CD4-positive, alpha-beta T cell treated with Interferon alpha-2 for 1 hour (primary cell): ENCODE measurements around the gene ABCC2.
A peak's percentile ranks its signal among the peaks of the same experiment; 100 is the strongest.
"Not testable (repeated sequence)": the region's sequence is repeated elsewhere in the genome, so short reads cannot be mapped to it uniquely, and the experiment has no call there.

ENCODE experiments used
- DNase-seq, 2 donors: peaks; one replicate each; pipeline ENCODE4 v3.0.0-alpha.2; 2020 to 2022

ABCC2 gene

DNA sequence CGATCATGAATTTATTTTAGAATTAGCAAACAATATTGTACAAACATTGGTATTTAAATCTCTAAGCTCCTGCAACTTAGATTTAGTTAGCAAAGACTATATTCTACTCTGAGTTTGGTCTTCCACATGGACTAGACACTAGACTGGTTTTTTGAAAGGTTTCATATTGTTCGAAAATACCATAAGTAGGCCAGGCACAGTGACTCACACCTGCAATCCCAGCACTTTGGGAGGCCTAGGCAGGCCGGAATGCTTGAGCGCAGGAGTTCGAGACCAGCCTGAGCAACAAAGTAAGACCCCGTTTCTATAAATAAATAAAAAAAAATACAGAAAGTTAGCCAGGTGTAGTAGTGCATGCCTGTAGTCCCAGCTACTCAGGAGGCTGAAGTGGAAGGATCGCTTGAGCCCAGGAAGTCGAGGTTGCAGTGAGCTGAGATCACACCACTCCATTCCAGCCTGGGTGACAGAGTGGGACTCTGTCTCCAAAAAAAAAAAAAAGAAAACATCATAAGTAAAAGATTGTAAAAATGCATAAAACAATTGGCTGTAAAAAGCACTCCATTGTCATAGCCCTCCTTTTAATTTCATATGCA lies 73.1 kb downstream of the ABCC2 start:
- DNase-seq: no peak

- no peak for DNase-seq
Measured at GRCh38 chr10:99858849-99859248, 76.4 kb downstream of the ABCC2 start.

GRCh38 chr10:99859585-99859984 lies 77.1 kb downstream of the ABCC2 start:
- no peak for DNase-seq

DNA sequence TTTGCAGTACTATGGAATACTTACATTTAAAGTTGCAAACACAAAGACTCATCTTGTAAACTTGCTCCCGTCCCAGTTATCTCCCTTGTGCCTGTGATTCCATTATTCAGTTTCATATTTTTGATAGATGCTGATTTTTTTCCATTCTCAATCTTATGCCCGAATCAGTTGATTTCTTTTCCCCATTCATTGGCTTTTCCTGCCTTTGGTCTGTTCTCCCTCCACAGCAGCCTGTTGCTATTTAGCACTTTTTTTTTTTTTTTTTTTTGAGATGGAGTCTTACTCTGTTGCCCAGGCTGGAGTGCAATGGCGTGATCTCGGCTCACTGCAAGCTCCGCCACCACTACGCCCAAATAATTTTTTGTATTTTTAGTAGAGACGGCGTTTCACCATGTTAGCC lies 78.0 kb downstream of the ABCC2 start:
- no peak for DNase-seq

DNA sequence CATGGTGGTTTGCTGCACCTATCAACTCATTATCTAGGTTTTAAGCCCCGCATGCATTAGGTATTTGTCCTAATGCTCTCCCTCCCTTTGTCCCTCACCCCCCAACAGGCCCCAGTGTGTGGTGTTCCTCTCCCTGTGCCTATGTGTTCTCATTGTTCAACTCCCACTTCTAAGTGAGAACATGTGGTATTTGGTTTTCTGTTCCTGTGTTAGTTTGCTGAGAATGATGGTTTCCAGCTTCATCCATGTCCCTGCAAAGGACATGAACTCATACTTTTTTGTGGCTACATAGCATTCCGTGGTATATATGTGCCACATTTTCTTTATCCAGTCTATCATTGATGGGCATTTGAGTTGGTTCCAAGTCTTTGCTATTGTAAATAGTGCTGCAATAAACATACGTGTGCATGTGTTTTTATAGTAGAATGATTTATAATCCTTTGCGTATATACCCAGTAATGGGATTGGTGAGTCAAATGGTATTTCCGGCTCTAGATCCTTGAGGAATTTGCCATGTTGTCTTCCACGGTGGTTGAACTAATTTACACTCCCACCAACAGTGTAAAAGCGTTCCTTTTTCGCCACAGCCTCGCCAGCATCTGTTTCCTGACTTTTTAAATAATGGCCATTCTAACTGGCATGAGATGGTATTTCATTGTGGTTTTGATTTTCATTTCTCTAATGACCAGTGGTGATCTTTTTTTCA lies 81.2 kb downstream of the ABCC2 start:
- DNase-seq: not testable (repeated sequence)

GRCh38 chr10:99867250-99867649 lies 84.8 kb downstream of the ABCC2 start:
- DNase-seq: not testable (repeated sequence)

GRCh38 chr10:99869581-99870122 lies 87.2 kb downstream of the ABCC2 start:
- DNase-seq: no peak

GRCh38 chr10:99870123-99870730 lies 87.8 kb downstream of the ABCC2 start:
- DNase-seq: peak in 1 of 2 donors; percentile 64

- no peak for DNase-seq
Measured at GRCh38 chr10:99872367-99873162, 90.1 kb downstream of the ABCC2 start.

DNA sequence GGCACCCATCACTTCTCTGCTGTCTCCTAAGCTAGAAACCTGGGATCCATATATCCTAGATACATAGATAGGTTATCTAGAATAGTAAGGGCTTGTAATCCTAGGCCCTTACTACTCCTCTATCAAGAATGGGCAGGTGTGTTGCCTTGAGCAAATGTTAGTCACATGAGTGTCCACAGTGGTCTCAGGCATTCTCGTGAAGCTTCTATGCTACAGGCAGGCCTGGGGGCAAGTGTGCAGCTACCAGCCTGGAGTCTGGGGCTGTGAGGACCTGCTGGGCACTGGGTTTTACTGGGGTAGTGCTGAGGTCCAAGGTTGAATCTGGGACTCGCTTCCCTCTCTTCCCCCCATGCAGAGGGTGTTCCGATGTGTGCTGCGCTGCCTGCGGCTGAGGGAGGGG lies 91.4 kb downstream of the ABCC2 start:
- no peak for DNase-seq

- DNase-seq: no peak
Measured at GRCh38 chr10:99874341-99875085, 92.1 kb downstream of the ABCC2 start.

DNA sequence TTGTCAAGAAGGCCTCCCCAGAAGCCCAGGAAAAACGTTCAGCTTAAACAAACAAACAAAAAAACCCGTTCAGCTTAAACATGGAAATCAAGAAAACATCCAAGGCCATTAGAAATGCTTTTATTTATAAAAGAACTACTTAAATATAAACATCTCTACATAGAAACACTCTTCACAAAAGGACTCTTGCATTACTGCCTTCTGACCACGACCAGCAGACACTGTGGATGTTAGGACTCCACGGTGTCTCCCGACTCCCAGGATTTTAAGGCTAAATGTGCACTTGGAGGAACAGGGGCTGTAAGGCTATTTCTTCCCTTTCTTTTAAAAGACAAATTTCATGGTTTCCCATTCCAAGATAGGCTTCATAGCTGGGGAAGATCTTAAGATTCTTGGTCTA lies 93.0 kb downstream of the ABCC2 start:
- DNase-seq: no peak

DNA sequence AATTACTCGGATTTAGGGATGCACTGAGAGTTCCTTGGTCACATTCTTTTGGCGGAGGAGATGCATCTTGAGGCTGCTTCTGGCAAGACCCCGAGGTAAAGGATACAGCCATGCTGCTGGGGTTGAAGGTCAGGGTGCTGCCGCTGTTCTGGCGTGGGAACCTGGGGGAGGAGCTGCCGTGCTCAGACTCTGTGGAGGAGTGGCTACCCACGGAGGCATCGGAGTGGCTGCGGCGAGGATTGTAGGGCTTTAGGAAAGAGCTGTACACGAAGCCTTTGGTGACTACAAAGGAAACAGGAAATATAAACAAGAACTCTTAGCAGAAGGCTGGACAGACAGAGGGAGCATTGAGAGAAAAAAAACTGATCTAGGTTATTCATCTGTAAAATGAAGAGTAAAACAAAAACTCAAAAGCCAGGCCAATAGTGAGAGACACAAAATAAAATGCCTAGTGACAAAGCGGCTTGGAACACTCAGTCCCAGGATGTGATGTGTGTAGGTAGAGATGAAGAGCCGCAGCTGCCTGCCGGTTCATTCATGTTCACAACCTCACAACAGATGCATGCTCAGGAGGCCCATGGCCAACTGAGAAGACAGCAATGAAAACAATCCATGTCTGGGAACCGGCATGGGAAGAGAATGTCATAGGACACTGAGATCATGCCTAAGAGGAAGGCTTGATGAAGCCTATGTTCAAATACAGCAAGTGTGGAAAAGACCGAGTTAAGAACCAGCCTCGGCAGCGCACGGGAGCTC lies 97.8 kb downstream of the ABCC2 start:
- no peak for DNase-seq

GRCh38 chr10:99881371-99881770 lies 98.9 kb downstream of the ABCC2 start:
- DNase-seq: no peak

DNA sequence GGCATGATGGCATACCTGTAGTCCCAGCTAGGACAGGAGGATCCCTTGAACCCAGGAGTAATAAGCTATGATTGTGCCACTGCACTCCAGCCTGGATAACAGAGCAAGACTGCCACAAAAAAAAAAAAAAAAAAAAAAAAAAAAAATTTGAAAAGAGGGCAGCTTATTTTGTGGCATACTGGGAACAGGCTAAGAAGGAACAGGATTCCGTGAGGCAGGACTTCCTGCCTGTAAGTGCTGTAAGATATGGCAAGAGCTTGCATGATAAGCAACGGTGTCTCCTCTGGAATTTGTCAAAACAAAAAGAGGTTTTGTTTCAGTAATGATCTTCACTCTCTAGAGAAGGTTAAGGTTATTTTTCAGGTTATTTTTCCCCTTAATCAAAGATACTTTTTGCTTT lies 101.1 kb downstream of the ABCC2 start:
- no peak for DNase-seq

- no peak for DNase-seq
Measured at GRCh38 chr10:99888622-99889021, 106.2 kb downstream of the ABCC2 start.

DNA sequence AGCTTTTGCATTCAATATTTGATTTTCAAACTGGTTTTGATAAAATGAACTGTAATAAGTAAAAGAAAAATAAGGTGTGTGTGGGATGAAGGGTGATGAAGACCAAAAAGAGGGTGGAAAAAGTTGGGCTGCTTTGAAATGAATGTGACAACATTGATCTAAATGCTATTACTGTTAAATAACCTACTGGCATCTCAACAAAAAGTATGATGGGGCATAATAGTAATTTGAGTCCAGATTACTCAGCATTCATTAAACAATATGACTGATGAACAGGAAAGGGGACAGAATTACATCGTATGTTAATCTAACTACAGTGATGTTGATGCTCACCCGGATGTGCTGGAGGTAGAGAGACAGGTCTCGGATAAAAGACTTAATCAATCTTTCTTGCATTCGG lies 112.2 kb downstream of the ABCC2 start:
- no peak for DNase-seq

DNA sequence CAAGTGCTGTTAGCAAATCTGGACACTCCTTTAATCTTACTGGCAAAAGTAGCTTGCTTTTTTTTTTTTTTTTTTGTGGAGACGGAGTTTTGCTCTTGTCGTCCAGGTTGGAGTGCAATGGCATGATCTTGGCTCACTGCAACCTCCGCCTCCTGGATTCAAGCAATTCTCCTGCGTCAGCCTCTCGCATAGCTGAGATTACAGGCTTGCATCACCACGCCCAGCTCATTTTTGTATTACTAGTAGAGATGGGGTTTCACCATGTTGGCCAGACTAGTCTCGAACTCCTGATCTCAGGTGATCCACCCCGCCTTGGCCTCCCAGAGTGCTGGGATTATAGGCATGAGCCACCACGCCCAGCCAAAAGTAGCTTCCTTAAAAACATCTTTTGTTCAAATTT lies 112.6 kb downstream of the ABCC2 start:
- DNase-seq: not testable (repeated sequence)

GRCh38 chr10:99895867-99896266 lies 113.4 kb downstream of the ABCC2 start:
- no peak for DNase-seq
